Measurements from ENCODE around the gene PMM2. TPM values are rescaled to one million over a fixed set of nuclear protein-coding genes. Genes with fewer than 3 reads are reported as not detected.

Gene PMM2
- total RNA-seq, 1 experiment from 2014 or later = 36.5 TPM

GRCh38 chr16:8859913-8860881 is 62.6 kb downstream of the PMM2 start:
- H3K27me3 ChIP-seq (ENCODE audit: control insufficient read depth, insufficient read depth, low read length) = no peaks in the 10 kb centered on the region
- DNase-seq = no peak
- H3K36me3 ChIP-seq (replicated peaks; ENCODE audit: control insufficient read depth, insufficient read depth, low read length) = peaks cover 16% of the 10 kb centered on the region
- H3K4me3 ChIP-seq (ENCODE audit: insufficient read depth, low read depth, low read length) = no peak overlapping the region

DNA sequence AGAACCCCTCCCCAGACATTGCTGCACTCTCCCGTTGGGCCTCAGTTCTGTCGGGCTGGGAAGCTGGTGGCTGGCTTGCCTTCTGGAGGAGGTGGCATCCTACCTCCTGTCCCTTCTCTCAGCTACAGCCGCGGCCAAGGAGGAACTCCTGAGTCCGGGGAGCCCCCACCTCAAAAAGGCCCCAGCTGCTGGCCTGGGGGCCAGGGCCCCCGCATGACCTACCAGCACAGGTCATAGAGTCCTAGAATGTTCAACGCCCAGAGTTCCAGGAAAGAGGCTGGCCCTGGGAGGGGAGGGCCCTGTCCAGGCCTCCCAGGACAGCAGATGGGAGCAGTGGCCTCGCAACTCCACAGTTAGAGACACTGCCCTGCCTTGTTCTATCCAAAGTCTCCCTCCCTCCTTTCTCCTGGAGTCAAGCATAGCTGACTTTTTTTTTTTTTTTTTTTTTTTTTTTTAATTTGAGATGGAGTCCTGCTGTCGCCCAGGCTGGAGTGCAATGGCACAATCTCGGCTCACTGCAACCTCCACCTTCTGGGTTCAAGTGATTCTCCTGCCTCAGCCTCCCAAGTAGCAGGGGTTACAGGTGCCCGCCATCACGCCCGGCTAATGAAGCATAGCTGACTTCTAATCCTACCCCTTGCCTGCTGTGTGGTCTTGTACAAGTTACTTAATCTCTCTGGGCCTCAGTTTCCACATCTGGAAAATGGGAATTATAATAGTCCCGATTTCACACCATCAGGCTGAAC is 64.1 kb downstream of the PMM2 start:
- Histone ChIP-seq H3K4me3 (ENCODE audit: insufficient read depth, low read depth, low read length) (no peak overlapping the region), H3K27me3 (ENCODE audit: control insufficient read depth, insufficient read depth, low read length) (no peaks in the 10 kb centered on the region), H3K36me3 (replicated peaks; ENCODE audit: control insufficient read depth, insufficient read depth, low read length) (peaks cover 7% of the 10 kb centered on the region)
- DNase-seq = peak; percentile 63

DNA sequence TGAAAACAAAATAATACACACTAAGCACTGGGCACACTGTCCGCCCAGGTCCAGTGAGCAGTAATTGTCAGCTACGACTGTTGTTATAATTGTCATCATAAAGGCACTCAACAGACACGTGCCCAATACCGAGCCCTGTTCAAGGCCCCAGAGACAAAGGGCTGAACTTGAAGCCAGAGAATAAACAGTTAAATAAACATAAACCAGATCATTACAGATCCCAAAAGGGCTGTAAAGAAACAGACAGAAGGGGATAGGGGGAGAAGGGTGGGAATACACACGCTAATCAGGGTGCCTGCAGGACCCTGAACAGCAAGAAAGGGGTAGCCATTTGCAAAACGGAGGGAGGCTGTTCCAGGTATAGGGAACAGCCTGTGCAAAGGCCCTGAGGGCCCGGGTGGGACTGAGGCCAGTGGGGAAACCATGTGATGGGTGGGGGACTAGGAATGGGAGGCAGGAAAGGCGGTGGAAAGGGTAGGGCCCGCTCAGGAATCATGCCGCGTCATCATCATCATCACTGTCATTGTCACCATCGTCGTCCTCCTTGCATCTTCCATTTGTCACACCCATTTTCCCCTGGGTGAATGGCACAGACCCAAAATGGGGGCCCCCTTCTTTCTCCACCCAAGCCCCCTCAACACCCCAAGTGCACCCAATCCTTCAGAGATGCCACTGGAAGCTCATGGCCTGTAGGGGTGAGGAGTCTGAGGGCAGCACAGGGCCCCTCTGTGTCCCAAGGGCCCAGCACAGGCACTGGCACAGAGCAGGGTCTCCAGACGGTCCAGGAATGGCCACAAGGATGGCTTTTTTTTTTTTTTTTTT is 64.9 kb downstream of the PMM2 start:
- DNase-seq = no peak

GRCh38 chr16:8863594-8864424 is 66.2 kb downstream of the PMM2 start:
- H3K27me3 ChIP-seq (ENCODE audit: control insufficient read depth, insufficient read depth, low read length) = no peaks in the 10 kb centered on the region
- no peak overlapping the region for H3K4me3 ChIP-seq (ENCODE audit: insufficient read depth, low read depth, low read length)
- peak; percentile 71 for DNase-seq
- H3K36me3 ChIP-seq (replicated peaks; ENCODE audit: control insufficient read depth, insufficient read depth, low read length) = peaks cover 3% of the 10 kb centered on the region

More for the DNA sequence above, 64.9 kb downstream of the PMM2 start:
- Histone ChIP-seq H3K27me3 (ENCODE audit: control insufficient read depth, insufficient read depth, low read length) (no peaks in the 10 kb centered on the region), H3K36me3 (replicated peaks; ENCODE audit: control insufficient read depth, insufficient read depth, low read length) (peaks cover 7% of the 10 kb centered on the region), H3K4me3 (ENCODE audit: insufficient read depth, low read depth, low read length) (no peak overlapping the region)

- DNase-seq = peak; percentile 70
- H3K4me3 ChIP-seq (ENCODE audit: insufficient read depth, low read depth, low read length) = no peak overlapping the region
- H3K27me3 ChIP-seq (ENCODE audit: control insufficient read depth, insufficient read depth, low read length) = no peaks in the 10 kb centered on the region
- H3K36me3 ChIP-seq (replicated peaks; ENCODE audit: control insufficient read depth, insufficient read depth, low read length) = peaks cover 1% of the 10 kb centered on the region
Measured at GRCh38 chr16:8864480-8865110, 67.0 kb downstream of the PMM2 start.

DNA sequence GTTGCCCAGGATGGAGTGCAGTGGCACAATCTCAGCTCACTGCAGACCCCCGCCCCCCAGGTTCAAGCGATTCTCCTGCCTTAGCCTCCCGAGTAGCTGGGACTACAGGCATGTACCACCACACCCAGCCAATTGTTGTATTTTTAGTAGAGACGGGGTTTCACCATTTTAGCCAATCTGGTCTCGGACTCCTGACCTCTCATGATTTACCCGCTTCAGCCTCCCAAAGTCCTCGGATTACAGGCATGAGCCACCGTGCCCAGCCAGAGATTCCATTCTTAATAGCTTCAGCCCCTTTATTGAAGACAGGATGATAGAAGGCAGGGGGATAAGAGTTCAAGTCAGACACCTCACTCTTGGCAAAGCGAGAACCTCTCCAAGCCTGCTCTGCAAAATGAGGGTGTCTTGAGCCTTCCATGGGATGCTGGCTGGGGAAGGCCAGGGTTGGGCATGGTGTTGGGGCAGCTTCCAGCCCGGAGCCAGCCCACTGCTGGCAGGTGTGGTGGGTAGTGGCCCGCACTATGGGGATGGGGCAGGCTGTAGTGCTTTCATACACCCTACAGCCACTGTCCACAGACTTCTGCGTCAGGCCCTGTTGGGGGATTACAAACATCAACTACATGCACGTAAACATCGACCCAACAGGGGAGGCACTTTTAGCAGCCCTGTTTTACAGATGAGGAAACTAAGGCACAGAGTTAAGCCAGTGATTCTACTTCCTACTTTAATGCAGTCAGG is 67.7 kb downstream of the PMM2 start:
- no peak for DNase-seq
- H3K36me3 ChIP-seq (replicated peaks; ENCODE audit: control insufficient read depth, insufficient read depth, low read length) = peaks cover 1% of the 10 kb centered on the region
- H3K4me3 ChIP-seq (ENCODE audit: insufficient read depth, low read depth, low read length) = no peak overlapping the region
- H3K27me3 ChIP-seq (ENCODE audit: control insufficient read depth, insufficient read depth, low read length) = no peaks in the 10 kb centered on the region

GRCh38 chr16:8866118-8866883 is 68.7 kb downstream of the PMM2 start:
- H3K27me3 ChIP-seq (ENCODE audit: control insufficient read depth, insufficient read depth, low read length) = no peaks in the 10 kb centered on the region
- H3K36me3 ChIP-seq (replicated peaks; ENCODE audit: control insufficient read depth, insufficient read depth, low read length) = peaks cover 1% of the 10 kb centered on the region
- H3K4me3 ChIP-seq (ENCODE audit: insufficient read depth, low read depth, low read length) = peak overlapping the region; percentile 83
- peak; percentile 98 for DNase-seq

DNA sequence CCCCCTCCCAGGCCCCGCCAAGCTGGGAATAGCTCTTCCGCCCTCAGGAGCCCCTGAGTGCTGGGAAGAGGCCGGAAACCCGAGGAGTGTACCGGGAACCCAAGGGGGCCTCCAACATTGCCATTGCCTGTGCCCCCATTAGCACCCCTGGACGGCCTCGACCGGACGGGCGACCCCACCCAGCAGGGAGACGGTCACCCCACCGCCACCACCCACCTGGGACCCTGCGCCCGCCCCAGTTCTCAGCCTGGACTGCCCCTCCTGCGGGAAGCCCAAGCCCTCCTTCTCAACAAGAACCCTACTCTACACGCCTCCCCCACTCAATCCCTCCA is 69.2 kb downstream of the PMM2 start:
- peak overlapping the region; percentile 83 for H3K4me3 ChIP-seq (ENCODE audit: insufficient read depth, low read depth, low read length)
- no peak for DNase-seq
- H3K27me3 ChIP-seq (ENCODE audit: control insufficient read depth, insufficient read depth, low read length) = no peaks in the 10 kb centered on the region
- peaks cover 1% of the 10 kb centered on the region for H3K36me3 ChIP-seq (replicated peaks; ENCODE audit: control insufficient read depth, insufficient read depth, low read length)

DNA sequence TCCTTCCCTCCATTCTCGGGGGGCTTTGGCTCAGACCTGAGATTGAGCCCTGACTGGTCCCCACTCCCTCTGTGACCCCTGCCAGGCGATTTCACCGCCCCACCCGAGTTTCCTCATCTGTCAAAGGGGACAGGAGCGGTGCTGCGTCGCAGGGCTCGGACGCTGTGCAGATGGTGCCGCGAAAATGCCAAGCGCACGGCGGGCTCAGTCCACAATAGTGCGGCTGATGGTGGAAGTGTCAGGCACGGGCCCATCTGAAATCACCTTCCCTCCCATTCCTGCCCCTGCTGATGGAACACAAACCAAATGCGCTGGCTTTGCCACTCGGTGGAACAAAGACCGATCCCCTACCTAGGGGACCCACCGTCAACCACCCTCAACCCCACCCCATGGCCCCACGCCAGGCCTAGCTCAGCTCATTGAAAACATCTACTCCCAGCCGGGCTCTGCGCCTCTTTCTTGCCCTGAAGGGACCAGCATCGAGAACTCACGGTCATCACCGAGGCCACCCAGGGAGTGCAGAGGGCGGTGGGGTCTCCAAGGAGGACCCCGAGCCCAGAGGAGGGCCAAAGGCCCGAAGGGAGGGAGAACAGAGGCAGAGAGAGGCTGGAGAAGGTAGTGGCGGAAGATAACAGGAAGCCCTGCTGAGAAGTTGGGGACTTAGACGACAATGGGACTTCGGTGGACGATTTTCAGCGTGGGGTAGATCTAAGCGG is 69.7 kb downstream of the PMM2 start:
- Histone ChIP-seq H3K4me3 (ENCODE audit: insufficient read depth, low read depth, low read length) (peak overlapping the region; percentile 83), H3K27me3 (ENCODE audit: control insufficient read depth, insufficient read depth, low read length) (no peaks in the 10 kb centered on the region), H3K36me3 (replicated peaks; ENCODE audit: control insufficient read depth, insufficient read depth, low read length) (peaks cover 1% of the 10 kb centered on the region)
- DNase-seq = peak; percentile 75

- Histone ChIP-seq H3K27me3 (ENCODE audit: control insufficient read depth, insufficient read depth, low read length) (no peaks in the 10 kb centered on the region), H3K4me3 (ENCODE audit: insufficient read depth, low read depth, low read length) (peak overlapping the region; percentile 83), H3K36me3 (replicated peaks; ENCODE audit: control insufficient read depth, insufficient read depth, low read length) (peaks cover 1% of the 10 kb centered on the region)
- no peak for DNase-seq
Measured at GRCh38 chr16:8867932-8868415, 70.3 kb downstream of the PMM2 start.

- peaks cover 1% of the 10 kb centered on the region for H3K36me3 ChIP-seq (replicated peaks; ENCODE audit: control insufficient read depth, insufficient read depth, low read length)
- peak; percentile 100 for DNase-seq
- peak within 1 kb of the TSS; percentile 83 for H3K4me3 ChIP-seq (ENCODE audit: insufficient read depth, low read depth, low read length)
- H3K27me3 ChIP-seq (ENCODE audit: control insufficient read depth, insufficient read depth, low read length) = no peaks in the 10 kb centered on the region
Measured at GRCh38 chr16:8868416-8869211, 71.0 kb downstream of the PMM2 start, which contains the start of gene CARHSP1. Gene CARHSP1, minus strand, starts transcription at chr16:8869006. Its CDS starts 9,678 bp downstream, at chr16:8859328.

Measured in H7 (cell line).